Fibroblast of skin of left quadriceps (primary cell): ENCODE data around the gene ATF6B.
"Not testable (repeated sequence)": the region's sequence is repeated elsewhere in the genome, so short reads cannot be mapped to it uniquely, and the experiment has no call there.

Source experiments
- DNase-seq, 2 experiments: peaks; one replicate each; pipeline ENCODE4 v3.0.0-alpha.2; 2013; ENCODE audit warnings: low read depth in 2 of 2

ATF6B gene

GRCh38 chr6:32107406-32107805, 20.6 kb downstream of the ATF6B start:
- DNase-seq = no peak

DNA sequence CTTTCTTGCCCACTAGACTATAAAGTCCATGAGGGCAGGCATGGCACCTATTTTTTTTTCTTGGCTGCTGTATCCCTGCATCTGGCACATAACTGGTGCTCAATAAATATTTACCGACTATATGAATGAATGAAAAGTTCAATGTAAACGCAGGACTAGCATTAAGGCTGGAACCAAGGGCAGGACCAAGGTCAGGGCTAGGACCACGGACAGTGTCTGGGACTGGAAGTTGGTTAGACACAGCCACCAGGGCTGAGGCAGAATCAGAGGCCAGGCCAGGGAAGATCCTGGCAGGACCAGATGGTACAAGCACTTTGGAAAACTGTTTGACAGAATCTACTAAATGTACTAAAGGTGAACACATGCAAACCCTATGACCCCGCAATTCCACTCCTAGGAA, 22.6 kb downstream of the ATF6B start:
- no peak for DNase-seq

- DNase-seq = no peak
These were observed 25.8 kb downstream of the ATF6B start for GRCh38 chr6:32102255-32102654.

- not testable (repeated sequence) for DNase-seq
These were observed 27.8 kb downstream of the ATF6B start for GRCh38 chr6:32100251-32100650.

DNA sequence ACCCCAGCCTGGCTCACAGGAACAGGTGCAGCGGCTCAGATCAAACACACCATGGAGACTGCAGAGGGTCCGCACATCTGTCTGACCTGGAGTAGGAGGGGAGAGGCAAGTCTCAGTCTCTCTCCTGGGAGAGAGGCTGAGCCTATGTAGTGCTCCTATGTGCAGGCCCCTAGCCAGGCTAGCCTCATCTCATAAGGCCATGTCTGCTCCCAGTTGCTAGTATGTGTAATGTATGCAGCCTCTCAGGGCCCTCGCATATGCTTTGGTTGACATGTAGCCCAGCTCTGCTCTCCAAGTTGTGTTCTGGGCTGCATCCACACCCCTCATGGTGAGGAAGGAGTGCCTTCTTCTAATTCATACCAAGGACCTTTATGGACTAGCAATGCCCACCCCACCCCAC, 30.7 kb downstream of the ATF6B start:
- no peak for DNase-seq

GRCh38 chr6:32096394-32097258, 31.4 kb downstream of the ATF6B start:
- no peak for DNase-seq

- DNase-seq = no peak
These were observed 32.0 kb downstream of the ATF6B start for GRCh38 chr6:32096087-32096393.

DNA sequence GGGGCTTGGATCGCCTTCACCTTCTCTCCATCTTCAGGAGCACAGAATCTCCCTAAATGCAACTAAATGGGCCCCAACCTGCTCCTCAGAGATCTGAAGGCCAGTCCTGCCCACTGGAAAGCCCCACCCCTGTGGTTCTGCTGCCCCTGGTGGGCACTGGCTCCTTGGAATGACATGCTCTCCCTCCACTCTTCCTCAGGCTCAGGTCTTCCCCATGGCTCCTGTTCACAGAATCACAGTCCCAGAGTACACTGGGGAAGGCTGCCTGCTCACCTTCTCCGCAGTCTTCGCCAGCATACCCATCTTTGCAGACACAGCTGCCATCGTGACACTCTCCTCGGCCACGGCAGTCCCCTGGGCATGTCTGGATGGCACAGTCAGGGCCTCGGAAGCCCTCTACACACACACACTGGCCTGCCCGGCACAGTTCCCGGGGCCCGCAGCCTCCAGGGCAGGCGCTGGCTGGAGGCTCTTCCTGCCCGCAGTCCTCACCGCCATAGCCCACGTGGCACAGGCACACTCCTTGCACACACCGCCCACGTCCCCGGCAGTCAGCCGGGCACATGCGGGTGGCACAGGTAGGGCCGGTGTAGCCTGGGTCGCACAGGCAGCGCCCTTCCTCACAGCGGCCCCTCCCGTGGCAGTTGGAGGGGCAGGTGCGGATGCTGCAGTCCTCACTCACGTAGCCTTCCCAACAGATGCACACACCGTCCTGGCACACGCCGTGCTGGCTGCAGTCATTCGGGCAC, 32.5 kb downstream of the ATF6B start:
- no peak for DNase-seq

DNA sequence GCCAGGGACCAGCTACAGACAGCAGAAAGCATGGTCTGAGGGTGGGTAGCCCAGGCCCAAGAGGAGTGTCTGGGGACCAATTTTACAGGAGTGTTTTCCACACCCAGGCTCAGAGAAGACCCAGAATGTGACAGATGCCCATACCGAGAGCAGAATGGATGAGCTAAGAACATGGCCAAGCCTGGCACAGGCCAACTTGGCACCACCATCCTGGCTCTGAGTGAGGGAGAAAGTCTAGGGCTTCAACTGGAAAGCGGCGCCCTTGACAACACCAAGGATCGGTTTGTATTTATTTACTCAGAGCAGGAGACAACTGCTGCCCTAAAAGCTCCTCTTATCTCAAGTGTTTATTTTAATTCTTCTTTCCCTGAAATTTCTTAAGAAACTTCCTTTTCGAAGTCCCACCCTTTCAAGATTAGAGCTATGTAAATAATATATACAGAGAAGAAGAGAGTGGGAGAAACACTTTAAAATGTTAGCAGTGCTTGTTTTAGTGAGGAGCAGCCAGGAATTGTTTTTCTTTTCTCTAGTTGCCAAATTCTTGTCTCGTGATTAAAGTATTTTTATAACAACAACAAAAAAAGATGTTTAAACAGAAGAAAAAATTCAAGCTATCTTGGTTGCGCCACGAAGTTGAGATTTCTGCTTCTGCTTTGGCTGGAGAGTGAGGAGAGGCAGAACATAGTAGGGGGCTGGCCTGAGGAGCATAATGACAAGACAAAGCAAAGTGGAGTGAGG, 35.1 kb downstream of the ATF6B start:
- no peak for DNase-seq

DNA sequence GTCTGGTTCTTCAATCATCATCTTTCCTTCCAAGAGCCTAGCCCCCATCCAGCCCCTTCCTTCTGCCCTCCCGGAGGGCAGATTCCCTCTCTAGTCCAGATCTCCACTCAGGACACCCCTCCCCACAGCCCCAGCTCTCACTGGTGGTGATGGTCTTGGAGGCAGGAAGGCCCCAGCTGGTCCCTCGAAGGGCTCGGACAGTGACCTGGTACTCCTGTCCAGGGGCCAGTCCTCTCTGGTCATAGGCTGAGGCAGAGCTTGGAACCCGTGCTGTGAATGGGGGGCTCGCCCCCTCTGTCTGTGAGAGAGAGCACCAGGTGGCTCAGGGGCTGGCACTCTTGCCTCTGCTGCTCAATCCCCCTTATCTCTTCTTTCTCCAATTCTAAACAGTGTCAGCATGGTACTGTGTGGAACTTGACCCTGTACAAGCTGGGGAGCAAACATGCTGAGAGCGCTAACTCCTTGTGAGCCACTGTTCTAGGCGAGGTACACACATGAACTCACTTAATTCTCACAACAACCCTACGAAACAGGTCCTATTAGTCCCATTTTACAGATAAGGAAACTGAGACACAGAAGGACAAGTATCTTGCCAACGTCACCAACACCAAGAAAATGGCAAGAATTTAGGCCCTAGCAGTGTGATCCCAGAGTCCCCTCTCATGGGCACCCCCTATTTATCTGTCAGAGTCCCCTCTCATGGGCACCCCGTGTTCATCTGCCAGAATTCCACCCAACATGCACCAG, 38.8 kb downstream of the ATF6B start:
- DNase-seq = no peak

DNA sequence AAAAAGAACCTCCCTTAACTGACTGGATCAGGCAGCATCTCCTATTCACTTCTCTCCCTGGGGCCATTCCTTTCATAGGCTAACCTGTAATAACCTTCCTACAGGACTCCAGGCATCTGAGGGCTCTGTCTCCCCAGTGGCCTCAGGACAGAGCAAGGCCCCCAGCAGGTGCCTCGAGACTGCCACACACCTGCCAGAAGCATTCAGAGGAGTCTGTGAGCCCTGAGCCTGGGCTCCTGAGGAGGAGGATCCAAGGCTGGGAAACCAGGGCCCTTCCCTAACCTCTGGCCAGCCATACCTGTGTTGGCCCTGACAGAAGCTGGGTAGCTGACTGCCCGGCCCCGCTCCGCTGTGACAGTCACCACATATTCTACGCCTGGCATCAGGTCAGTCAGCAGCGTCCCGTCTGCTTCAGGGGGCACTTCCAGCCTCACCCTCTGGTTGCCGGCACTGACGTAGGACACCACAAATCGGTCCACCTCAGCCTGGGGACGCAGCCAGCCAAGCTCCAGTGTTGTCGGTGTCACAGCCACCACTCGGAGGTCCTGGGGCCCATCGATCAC, 39.5 kb downstream of the ATF6B start:
- DNase-seq = no peak

DNA sequence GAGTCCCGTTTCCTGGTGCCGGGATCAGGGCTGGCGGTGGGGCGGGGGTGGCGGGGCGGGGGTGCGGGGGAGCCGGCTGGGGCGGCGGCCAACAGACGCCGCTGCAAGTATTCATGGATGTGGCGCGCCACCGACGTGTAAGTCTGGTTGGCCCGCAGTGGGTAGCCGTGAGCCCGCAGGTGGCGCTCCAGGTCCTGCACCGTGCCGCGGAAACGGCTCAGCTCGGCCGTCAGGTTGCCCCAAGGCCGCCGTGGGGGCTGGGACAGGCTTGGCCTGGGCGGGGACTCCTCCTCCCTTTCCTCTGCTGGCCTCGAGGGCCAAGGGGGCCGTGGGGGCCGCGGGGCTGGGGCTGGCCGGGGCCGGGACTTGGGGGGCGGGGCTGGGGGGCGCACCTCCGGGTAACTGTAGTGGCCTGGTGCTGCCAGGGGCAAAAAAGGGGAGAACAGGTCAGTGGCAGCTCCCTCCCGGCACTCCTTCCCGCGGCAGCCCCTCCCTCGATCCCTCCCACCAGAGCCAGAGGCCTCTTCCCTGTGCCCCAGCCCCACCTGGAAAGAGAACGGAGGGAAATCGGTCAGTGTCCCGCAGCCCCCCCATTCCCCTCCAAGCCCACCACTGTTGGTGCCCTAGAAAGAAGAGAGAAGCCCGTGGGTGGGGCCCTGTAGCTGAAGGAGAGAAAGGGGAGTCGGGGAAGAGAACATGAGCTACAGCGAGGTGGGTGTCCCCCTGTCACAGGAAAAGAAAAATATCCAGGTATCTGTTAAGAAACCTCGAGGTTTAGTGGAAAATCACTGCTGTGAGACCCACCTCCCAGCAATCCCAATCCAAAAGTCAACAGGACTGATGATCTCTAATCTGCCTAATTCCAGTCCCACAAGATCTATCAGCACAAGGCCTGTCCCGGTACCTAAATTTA, 40.2 kb downstream of the ATF6B start:
- peak in 1 of 2 experiments; percentile 24 for DNase-seq

- peak in 1 of 2 experiments; percentile 13 for DNase-seq
These were observed 41.1 kb downstream of the ATF6B start for GRCh38 chr6:32086661-32087573.

DNA sequence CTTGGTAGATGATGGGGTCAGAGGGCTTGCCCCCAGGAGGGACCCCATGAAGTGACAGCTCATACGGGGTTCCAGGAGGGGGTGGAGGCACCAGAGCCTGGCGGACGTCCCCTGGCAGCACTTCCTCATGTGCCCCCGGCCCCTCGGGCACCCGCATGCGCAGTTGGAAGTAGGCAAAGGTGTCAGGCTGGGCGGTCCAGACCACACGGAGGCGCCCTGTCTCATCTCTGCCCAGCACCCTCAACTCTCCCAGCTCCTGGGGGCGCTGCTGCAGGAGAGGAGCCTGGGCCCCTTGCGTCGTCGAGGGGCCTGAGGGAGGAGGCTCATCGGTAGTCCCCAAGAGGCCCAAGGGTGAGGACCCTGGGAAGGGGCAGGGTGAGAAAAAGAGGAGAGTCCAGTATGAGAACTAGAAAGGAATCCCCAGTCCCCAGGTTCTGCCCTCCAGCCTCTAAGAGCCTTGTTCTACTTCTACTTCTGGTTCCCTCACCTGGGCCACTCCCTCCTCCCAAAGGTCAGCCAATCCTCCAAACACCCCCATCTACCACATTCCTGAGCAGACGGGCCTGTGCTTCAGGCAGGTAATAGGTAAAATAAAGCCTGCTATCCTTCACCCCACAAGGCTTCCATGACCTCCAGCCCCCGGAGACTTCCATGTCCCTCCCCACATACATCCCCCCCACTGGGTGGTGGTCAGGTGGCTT, 42.1 kb downstream of the ATF6B start:
- DNase-seq = no peak

DNA sequence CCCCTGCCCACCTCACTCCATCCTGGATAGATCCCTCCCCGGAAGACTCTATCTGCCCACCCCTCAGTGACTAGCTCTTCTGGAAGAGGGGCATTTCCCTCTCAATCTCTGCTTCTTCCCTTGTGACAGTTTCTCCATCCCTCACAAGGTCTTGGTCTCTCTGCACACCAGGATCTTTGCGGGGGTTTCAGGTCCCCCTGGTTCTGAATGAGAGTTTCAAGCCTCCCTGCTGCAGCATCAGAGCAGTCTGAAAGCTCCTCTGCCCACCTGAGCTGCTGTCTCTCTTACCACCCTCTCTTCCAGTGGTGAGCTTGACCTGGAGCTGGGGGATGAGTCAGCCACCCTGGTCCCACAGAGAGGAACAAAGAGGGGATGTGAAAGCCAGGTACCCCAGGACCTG, 43.3 kb downstream of the ATF6B start:
- DNase-seq = no peak

DNA sequence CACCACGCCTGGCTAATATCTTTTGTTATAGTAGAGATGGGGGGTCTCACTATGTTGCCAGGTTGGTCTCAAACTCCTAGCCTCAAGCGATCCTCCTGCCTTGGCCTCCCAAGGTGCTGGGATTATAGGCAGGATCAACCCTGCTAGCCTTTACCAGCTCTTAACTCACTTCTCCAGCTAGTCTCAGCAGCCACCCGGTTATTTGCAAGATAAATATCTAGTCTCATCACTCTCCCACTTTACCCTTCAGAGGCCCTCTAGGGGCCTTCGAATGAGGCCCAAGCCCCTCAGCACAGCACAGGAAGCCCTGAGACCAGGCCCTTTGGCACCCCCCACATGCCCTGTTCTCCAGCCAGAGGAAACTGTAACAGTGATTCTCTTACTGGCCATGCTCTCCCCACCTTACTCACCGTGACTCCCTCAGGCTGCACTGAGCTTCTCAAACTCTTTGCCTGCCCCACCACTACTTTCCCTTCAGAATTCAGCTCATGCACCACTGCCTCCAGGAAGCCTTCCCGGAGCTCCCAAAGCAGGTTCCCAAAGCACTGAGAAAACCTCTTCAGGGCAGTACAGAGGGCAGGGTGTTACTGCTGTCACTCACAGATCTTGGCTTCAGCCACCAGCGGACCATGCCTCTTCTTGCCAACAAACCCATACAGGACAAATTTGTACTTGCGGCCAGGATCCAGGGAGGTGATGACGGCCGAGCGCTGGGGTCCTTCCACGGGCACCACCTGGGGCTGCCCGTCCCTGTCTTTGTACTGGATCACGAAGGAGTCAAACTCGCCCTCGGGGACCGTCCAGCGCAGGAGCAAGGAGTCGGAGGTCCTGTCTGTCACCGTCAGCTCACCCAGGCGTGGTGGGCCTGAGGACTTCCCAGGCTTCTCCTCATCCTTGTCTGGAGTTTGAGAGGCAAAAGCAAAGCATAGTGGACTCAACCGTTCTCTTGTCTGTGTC, 44.0 kb downstream of the ATF6B start:
- DNase-seq = no peak

DNA sequence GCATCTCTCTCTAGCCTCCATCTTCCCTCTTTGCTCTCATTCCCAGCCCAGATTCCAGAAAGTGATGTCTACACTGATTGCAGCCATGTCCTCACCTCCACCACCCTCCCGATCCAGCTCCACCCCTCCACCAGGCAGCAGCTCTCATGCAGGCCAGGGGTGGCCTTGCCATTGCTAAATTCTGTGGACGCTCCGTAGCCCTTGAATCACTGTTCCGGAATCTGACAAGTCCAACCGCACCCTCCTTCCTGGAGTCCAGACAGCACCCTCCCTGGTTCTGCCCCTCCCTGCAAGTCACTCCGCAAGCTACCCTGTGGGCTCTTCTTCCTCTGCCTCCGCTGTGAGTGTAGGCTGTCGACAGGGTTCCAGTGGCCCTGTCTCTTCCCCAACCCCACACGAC, 45.1 kb downstream of the ATF6B start:
- peak; percentile 26 to 29 for DNase-seq

GRCh38 chr6:32082478-32082877, 45.6 kb downstream of the ATF6B start:
- DNase-seq = no peak
